CD4-positive, alpha-beta T cell treated with Interleukin-15 for 1 hour (primary cell): ENCODE data around the gene BTBD9.

Experiments used
- DNase-seq: peaks from one replicate; pipeline ENCODE4 v3.0.0-alpha.2; 2020

BTBD9 gene

DNA sequence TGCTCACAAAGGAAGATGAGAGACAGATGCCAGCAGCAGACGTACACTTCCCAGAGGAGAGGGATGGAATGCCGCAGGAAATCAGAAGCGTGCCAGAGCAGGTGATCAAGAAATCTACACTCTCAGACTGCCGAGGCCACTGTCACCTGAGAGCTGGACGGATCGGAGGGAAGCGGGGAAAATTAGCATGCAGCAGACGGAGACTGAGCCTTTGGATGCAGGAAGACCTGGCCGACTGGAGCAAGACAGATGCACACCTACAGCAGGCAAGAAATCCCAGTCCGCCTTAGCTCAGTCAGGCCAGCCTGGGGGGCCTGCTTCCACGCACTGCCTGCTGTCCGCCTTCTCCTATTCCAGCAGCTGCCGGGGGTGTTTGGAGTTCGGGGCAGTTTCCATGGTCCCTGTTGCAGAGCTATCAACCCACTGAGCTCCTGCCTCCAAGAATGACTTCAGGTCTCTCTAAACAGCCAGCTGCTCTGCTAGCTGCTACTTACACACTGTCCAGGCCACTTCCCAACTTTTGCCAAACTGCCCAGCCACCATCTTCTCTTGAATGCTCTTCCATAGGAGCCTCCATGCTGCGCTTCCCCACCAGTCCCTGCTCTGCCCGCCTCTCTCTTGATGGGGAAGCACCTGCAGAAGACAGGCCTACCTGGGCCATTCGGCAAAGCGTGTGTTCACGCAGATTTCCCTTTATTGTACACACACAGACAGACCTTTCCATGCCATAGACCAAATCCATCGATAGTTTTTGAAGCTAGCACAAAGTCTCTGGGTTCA is 451.7 kb downstream of the BTBD9 start:
- DNase-seq = no peak

DNA sequence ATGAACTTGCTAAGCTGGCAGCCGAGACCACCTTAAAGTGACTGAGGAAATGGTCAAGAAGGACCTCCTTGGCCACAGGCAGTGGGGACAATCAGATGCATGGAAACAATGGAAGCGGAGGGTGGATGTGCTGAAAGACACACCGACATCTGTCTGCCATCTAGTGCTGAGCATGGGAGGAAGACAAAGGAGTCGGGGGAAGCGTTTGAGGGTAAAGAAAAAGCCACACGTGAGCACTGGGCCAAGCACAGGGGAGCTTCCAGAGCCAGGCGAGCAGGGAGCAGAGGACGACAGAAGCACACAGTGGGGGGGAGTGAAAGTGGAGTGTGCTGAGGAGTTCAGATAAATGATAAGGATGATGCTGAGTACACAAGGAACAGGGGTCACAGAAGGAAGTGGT is 452.4 kb downstream of the BTBD9 start:
- DNase-seq = no peak

DNA sequence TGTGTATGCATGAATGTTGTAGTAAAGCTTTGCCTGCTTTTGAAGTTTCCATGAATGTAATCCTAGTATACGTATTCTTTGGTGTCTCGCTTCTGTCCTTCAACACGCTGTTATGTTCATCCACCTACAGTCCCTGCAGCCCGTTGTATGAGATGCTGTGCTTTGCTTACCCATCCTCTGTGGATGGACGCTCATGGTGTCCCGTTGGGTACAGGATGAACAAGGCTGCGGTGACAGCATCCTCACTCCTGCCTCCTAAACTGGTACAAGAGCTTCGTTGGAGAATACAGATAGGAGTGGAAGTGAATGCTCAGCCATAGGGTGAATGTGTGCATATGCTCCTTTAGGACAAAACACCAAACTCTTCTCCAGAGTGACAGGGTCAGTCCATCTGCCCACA is 454.0 kb downstream of the BTBD9 start:
- DNase-seq = no peak

DNA sequence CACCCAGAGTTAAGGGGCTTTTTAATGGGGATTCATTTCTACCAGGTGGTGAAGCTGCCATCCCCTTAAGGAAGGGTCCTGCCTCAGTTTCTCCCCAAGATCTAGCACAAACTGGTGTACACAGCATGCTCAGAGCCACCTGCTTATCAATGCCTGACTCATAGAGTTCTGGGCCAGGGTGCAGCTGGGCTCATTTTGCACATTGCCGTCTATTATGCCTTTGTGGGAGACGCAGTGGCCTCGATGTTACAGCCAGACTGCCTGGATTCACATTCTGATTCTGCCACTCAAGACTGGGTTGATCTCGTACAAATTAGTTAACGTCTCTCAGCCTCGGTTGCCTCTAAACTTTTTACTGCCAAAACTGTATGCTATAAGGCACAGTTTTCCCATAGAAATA is 454.5 kb downstream of the BTBD9 start:
- DNase-seq = no peak

DNA sequence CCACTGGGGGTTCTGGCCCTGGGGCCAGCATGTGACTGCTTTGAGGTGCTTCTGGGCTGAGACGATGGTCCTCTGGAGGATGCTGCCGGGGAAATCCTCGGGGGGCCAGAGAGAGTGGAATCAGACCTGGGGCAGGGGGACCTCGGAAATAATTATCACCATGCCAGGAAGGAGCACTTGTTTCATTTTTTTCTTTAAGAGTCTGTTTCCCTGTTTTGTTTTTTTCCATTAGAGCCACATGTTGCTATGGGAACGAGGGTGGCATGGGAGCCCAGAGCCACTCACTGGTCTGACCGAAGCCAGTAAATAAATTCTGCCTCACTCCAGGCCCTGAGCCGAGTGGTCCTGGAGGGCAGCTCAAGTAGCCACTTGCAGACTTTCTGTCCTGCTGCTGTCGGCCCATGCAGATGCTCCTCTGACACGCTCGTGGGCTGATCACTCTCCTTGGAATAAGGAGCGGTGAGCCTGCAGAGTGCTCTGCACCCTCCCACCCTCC is 455.1 kb downstream of the BTBD9 start:
- no peak for DNase-seq

DNA sequence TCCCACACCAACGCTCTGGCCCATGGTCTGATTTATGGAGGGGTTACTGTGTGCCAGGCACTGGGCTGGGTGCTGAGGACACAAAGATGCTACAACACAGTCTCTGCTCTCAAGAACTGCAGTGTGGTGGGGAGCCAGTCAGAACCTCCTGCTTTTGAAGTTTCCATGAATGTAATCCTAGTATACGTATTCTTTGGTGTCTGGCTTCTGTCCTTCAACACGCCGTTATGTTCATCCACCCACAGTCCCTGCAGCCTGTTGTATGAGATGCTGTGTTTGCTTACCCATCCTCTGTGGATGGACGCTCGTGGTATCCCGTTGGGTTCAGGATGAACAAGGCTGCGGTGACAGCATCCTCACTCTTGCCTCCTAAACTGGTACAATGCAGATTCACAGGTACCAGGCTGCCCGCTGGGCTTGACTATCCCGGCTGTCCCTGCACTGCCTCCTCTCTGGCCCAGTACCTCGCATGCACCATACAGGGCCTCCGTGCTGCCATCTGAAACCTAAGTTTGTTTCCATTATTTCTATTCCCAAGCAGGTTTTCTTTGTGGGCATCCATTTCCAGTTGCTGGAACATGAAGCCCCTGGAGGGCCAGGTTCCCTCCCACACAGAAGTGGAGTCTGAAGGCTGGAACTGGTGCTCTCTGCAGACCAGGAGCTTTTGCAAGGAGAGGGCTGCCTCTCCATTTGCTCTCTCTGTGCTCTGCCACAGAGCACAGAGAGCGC is 455.7 kb downstream of the BTBD9 start:
- DNase-seq = no peak

DNA sequence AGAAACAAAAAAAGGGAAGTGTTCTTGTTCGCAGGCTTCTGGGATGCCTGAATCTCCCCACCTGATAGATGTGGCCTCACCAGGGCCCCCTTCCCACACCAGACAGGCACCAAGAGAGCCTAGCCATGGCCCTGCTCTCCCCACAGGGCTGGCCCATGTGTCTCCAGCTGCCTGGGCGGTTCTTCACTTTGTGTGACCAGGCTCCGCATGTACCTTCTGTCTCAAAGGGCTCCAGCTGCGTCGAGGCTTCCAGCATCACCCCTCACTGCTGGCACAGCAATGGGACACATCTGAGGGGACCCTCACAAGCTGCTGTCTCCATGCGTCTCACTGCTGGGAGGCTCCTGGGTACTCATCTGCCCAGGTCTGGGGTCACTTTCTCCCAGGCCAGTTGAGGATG is 457.3 kb downstream of the BTBD9 start:
- no peak for DNase-seq

DNA sequence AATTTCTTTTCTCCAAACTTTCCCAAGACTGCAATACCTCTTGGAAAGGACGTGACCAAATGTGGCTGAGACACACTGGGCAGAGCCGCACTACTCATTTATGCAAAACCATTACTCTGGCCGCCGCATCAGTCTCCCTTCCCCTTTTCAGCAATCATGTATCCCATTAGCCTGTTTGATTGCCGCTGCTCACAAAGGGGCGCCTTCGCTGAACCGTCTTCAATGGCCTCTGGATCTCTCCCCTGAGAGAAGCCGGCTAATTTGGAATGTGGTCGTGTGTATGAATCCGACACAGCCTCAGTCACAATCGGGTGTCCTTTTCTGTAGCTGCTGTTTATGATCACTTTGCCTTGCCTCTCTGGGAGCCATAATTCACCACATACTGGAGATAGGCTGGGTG is 459.1 kb downstream of the BTBD9 start:
- no peak for DNase-seq

DNA sequence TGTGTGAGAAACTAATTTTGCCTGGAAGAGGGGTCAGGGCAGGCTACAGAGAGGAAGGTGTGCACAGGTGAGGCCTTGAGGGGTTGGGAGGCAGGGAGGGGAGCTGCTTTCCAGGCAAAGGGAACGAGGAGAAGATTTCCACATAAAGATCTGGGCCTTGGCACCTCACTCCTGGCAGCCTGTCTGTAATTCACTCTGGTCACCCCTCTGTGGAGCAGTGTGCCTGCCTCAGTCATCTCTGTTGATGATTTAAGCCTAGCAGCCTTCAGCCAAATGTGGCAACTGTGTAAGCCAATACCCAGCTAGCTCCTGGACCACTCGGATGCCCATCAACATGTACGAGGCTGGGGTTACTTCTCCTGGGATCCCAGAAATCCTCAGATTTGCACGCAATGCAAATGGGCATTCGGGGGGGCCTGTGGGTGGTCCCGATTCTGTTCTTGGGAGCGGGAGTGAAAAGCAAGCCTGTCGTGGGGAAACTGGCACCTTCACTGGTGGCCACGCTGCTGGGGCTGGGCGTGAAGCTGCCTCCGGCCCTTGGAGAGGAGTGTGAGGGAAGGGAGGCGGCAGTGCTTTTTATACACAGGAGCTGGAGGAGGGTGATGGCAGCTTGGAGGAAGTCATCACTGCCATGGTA is 459.8 kb downstream of the BTBD9 start:
- no peak for DNase-seq

DNA sequence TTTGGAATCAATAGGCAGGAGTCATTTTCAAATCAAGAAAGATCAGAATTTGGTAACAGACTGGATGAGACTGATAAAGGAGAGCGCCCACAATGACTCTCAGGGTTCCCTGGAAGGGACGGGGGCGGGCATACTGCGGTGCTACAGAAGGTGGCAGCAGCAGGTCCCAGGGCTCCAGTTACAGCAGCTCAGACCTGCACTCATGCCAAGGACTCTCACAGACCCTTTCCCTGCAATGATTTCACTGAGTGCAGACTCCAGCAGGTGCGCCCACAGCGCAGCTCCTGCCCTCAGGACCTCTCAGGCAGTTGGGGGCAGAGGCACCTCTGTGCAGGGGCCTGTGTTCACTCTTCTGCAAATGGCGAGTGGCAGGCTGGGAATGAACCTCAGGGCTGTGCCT is 460.4 kb downstream of the BTBD9 start:
- no peak for DNase-seq

DNA sequence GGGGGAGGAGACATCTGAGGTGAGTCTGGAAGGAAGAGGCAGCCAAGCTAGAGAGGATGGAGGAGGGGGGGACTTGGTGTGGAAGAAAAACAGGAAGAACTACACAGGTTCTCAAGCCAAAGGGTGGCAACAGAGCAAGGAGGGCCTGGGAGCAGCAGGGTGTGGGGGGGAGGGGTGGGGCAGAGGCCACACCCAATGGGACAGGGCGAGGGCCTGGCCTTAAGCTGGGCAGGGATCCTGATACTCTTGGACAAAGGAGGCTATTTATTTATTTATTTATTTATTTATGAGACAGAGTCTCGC is 461.2 kb downstream of the BTBD9 start:
- DNase-seq = no peak

DNA sequence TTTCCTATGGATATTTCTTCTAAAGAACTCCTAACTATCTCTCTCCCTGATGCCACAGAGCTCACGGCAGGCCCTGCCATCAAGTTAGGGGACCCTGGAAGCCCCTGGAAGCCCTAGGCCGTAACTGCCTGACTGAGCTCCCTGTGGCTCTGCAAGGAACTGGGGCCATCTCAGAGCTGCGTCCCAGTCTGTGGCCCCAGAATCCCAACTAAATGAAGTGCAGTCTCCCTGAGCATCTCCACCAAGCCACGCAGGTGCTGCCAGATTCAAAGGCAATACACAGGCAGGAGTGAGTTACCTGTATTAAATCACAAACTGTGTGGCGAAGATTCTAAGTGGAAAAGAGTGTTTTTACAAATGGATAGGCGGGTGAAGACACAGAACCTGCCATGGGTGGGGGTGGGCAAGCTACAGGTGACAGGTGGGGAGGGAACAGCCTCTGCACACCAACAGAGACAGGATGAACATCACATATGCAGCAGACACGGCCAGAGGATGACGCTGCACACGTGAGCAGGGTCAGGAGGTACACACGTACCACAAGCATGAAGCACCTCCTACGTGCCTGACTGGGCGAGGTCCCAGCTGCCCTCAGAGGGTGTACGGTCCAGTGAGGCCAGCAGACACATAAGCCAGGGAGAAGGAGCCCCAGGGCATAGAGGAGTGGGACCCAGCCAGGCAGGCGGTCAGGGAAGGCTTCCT is 461.7 kb downstream of the BTBD9 start:
- no peak for DNase-seq

DNA sequence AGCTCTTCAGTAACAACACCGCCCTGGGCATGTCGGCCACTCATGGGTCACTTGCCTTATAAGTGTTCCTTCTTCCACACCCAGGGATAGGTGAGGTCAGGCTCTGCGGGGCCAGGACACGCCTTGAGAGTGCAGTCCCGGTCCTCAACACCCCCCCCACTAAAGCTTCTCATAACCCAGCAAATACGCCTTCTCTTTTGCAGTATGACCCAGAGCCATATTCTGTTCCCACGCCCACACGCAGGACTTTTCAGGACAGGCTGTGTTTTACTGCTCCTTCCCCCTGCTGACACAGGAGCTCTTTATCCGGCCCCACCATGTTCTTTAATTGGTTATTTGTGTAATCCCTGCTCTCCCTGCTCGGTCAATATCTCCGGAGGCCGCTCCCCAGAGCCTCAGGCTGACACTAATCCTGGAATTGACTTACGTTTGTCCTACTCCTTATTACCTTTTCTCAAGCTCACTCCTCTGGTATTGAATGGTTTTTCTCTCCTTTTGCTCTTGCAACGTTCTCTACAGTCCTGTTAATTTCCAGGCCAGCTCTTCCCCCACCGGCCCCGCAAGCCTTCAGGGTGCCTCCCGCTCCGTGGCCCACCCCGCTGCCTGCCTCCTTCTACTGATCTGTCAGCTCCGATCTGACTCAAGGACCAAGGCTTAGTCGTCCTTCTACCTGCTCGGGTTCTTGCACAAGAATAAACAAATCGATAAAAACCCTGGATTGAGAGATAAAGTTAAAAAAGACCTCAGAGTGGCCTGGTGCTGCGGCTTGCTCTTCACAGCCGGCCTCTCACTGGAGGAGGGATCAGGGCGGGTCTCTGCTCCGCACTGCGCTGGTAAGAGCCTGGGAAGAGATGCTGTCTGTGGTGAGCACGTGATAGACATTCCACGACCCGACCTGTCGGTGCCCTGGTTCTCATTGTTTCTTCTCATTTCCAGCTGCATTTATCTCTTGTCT is 462.7 kb downstream of the BTBD9 start:
- no peak for DNase-seq

DNA sequence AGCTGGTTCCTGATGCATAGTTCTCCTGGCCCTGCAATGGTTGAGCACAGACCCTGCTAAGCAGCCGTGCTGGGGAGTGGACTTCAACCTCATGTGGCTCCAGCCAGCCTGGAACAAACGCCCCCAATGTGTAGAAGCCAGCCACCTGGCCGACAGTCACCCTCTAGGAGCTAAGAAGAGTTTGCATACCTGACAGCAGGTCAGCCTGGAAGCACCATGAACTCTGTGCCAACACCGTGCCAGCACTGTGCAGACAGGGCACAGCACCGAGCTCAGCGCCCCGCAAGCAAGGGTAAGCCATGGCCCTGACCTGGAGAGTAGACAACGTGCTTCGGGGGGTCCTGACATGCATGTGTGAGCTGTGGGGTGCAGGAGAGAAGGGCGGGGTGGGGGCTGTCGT is 463.9 kb downstream of the BTBD9 start:
- no peak for DNase-seq

DNA sequence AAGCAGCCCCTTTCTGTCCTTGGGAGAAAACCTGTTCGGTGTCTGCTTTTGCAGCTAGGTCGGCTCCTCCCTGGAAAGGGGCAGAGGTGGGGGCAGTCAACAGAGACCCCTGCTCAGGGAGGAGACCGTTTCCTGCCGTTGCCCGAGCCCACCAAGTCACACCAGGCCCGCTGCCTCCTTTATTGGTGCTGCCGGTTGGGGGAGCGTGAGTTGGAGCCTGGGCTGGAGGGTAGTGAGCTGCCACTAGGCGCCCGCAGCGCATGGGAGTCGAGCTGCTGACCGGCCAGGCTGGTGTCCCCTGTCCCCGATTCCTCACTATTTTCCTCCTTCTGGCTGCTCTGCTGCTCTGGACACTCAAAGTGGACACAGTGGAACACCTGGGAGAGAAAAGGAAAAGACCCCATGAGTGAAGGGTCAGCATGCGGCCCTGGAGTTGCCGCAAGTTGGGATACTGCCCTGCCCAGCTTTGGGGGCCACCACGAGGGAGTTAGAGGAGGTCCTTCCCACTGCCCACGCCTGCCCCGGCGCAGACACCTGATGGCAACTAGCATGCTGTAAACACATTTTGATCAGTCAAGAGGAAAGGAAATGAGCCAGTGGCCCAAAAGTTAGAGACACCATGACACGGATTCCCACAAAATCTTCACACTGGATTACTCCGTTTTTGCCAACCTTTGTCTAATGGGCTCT is 464.8 kb downstream of the BTBD9 start:
- no peak for DNase-seq

DNA sequence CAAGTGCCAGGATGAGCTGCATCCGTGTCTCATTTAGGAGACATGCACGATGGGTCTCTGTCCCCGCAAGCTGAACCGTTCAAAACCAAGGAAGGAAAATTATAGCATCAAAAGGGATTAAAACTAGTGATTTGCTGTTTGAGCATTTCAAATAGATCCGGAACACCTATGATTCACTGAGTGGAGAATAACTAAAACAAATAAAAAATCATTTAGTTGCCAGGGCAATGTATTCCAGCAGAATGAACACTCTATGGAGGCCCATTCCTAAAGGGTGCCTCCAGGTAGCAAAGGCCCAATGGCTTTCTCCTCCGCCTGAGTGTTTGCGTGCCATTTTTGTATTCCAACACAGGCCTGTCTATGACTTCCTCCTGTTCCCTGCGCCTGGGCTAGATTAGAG is 465.4 kb downstream of the BTBD9 start:
- DNase-seq = no peak

DNA sequence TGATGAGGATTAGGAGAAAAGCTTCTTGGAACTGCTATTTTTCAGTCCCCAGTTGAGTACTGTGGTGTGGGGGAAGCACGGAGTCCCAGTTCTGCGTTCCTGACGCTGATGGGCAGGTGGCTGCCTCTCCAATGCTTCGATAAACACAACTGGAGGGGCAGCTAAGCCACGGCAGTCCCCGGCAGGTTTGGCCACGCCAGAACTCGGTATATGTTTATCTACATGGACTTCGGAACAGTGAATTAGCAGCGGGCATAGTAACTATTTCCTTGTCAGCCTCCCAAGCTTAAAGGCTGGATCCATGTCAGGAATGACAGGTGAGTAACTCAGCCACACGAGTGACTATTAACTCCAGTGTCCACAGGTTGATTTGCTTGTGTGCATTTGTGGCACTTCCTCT is 465.8 kb downstream of the BTBD9 start:
- no peak for DNase-seq

DNA sequence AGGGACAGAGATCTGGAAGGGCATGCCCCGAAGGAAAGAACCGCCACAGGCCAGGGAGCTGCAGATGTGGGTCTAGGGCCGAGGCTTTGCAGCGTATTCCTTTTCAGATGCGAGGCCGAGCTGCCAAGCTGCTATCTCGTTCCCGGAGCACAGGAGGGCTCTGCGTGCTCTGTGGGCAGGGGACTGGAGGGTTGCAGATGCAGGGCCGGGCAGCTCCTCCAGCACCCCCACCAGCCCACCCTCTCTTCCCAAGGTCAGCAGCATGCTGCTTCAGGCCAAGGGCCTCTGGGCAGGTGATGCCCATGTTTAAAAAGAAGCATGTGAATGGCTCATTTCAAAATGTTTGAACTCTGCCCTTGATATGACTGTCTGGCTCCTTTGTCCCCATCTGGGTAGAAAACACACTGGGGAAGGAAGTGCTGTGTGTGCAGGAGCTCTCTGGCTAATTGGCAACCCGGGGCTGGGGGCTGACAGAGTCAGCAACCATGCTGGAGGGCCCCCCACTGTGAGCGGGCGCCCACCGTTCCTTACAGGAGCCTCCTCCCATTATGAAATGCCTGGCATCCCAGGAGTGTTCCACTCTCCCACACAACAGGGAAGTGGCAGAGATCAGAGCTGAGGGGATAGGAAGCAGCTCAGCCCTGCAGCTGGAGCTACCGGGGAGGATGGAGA is 466.9 kb downstream of the BTBD9 start:
- DNase-seq = no peak

DNA sequence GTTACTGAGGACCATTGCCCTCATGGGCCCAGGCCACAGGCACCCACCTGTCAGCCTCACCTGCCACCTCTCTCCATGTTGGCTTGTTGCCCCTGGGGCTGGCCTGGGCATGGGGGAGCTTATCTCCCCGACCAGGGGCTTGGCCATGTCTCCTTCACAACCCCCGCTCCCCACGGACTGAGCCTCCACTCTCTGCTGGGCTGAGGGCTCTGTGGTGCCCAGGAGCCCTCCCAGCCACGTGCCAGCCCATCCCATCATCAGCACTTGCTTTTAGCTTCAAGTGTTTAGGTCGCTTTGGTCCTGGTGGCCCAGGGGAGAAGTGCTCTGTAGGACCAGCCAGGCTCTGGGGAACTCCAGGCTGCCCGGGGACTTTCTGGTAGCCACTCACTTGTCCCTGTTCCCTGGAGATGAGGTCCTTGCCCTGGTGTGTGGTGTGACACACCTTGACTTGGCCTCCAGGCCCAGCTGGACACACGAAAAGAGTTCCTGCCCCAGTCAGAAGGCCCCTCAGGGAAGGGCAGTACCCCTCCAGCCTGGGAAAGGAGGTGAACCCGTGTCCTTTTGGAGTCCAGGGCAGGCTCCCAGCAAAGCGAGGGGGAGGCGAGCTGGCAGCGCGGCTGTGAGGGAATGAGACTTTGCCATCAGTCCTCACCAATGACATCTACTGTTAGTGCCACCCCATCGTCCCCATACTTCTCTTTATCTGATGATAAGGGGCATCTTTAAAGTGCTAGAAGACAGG is 467.6 kb downstream of the BTBD9 start:
- no peak for DNase-seq

DNA sequence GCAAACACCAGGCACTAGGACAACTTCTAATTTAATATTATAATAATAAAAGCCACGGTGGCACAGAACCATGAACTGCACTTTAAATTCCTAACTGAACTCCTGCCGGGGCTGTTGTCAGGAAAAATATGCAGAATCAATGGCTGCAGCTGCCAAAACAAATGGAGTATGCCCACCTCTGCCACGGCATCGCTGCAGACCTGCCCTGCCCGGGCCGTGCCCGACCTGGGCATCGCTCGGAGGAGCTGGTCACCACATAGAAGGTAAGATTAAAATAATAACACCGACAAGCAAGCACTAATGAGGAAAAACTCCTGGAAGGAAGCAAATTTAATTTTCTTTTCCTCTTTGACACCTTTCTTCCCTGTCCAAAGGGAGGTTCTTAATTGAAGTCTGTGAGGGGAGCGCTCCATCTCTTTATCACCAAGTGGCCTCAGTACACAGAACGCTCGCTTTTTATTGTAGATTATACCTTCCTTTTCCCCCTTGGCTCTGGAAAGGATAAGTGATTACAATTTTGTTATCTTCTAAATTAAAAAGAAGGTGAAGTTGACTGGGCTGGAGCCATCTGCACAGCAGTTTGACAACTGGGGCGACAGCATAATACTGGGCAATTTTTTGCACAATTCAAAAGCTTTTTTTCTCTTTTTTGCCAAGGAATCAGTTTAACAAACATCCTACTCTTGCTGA is 468.9 kb downstream of the BTBD9 start:
- DNase-seq = no peak
